Upper lobe of left lung (tissue), 4 donors: ENCODE data around the gene SYT9.

Source experiments
- EP300 ChIP-seq, 4 donors: sonication (generic); formaldehyde crosslinking; IDR thresholded peaks; one replicate each; pipeline ENCODE4 v1.5.1; 2017; ENCODE audit warnings: antibody characterized with exemption in 4 of 4, control low read depth in 2 of 4
- POLR2A ChIP-seq, 4 donors: fragments of 450-650 bp; IDR thresholded peaks; one replicate each; pipeline ENCODE4 v1.5.1; 2016 to 2017; ENCODE audit warnings: antibody characterized with exemption in 4 of 4, mild to moderate bottlenecking in 2 of 4
- POLR2AphosphoS5 ChIP-seq, 2 donors: sonication (generic); formaldehyde crosslinking; IDR thresholded peaks; one replicate each; pipeline ENCODE4 v1.5.1; 2017; ENCODE audit warnings: antibody characterized with exemption in 2 of 2
- TF ChIP-seq, protein P1 (sequence below), 6 experiments: fragments of 450-650 bp in 4 of 6; fragments of 200-600 bp in 2 of 6; sonication (generic) in 2 of 6; IDR thresholded peaks; one replicate each; pipeline ENCODE4 v1.5.1; 2016 to 2019; ENCODE audit warnings: antibody characterized with exemption in 6 of 6

DNA sequence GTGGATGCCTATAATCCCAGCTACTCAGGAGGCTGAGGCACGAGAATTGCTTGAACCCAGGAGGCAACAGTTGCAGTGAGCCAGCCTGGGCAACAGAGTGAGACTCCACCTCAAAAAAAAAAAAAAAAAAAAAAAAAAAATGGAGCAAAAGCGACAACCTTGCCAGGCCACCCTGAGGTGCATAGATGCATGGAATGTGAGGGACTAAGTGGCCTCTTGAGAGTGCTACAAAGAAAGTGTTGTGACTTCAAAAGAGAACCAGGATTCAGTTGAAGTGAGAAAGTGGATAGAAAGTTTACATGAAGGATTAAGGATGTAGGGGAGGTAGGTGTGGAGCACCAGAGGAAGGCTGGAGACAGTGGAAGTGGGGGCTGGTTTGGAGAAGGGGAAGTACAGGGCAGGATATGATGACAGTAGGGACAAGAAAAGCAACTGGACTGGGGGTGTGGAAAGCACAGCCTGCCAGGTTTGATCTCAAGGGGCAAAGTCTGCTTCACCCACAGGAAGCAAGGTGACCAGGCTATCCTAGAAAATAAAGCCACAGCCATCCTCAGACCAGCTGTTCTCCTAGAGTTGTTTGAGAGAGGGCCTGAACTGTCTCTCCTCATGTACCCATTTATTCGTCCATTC, 197.6 kb downstream of the SYT9 start:
- TF ChIP-seq, protein P1, sequence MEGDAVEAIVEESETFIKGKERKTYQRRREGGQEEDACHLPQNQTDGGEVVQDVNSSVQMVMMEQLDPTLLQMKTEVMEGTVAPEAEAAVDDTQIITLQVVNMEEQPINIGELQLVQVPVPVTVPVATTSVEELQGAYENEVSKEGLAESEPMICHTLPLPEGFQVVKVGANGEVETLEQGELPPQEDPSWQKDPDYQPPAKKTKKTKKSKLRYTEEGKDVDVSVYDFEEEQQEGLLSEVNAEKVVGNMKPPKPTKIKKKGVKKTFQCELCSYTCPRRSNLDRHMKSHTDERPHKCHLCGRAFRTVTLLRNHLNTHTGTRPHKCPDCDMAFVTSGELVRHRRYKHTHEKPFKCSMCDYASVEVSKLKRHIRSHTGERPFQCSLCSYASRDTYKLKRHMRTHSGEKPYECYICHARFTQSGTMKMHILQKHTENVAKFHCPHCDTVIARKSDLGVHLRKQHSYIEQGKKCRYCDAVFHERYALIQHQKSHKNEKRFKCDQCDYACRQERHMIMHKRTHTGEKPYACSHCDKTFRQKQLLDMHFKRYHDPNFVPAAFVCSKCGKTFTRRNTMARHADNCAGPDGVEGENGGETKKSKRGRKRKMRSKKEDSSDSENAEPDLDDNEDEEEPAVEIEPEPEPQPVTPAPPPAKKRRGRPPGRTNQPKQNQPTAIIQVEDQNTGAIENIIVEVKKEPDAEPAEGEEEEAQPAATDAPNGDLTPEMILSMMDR (IDR thresholded peaks at IDR 0.05) = no peak
- no peak for TF ChIP-seq POLR2A (IDR thresholded peaks at IDR 0.05)
- TF ChIP-seq POLR2AphosphoS5 (IDR thresholded peaks at IDR 0.05) = no peak
- no peak for TF ChIP-seq EP300 (IDR thresholded peaks at IDR 0.05)
